B cell (primary cell): ENCODE data around the gene NDOR1. TPM values are rescaled to one million over a fixed set of nuclear protein-coding genes. Genes with fewer than 3 reads are reported as not detected.
A peak's percentile ranks its signal among the peaks of the same experiment; 100 is the strongest.

Source experiments
- ATAC-seq: fragments of 200-7000 bp; cut with Tn5 transposase; one replicate; pipeline ENCODE4 v1.10.0; 2021; ENCODE audit warnings: low read depth, mild to moderate bottlenecking, moderate number of reproducible peaks, moderate library complexity
- CTCF ChIA-PET: fragments of 350-600 bp; sonication (Branson Sonifier 250); formaldehyde crosslinking; loops from one replicate; lab custom pipeline; 2021; ENCODE audit warnings: antibody characterized with exemption, inconsistent platforms; lab: Charles Lee
- POLR2A ChIA-PET: fragments of 350-600 bp; sonication (Branson Sonifier 250); formaldehyde crosslinking; loops from one replicate; lab custom pipeline; 2021; ENCODE audit warnings: antibody characterized with exemption; lab: Charles Lee
- DNase-seq: peaks from one replicate; pipeline ENCODE4 v3.0.0; 2013
- H2AFZ ChIP-seq: 2 replicates; pipeline ENCODE4 v1.6.1; 2012; ENCODE audit warnings: mild to moderate bottlenecking, low read depth, low read length; ENCODE audit not compliant: insufficient read depth, poor library complexity, severe bottlenecking
- H3K27ac ChIP-seq, 2 donors: 1 replicate in 1 of 2; 2 replicates in 1 of 2; pipeline ENCODE4 v1.5.1; 2012 to 2013; ENCODE audit warnings: low read length in 2 of 2, mild to moderate bottlenecking in 2 of 2, moderate library complexity in 1 of 2
- H3K27me3 ChIP-seq, 4 experiments: fragments of 200-600 bp in 1 of 4; sonication (generic) in 1 of 4; replicated peaks in 1 of 4; 1 replicate in 2 of 4; 2 replicates in 2 of 4; pipeline versions ENCODE4 v1.6.1 to v1.7.0; 2013 to 2016; ENCODE audit warnings: low read length in 3 of 4, mild to moderate bottlenecking in 2 of 4, mixed read lengths in 1 of 4, moderate library complexity in 1 of 4; ENCODE audit not compliant: insufficient read depth in 4 of 4, control insufficient read depth in 3 of 4; ENCODE audit errors: control extremely low read depth in 1 of 4
- H3K36me3 ChIP-seq, 2 experiments: replicated peaks in 1 of 2; 1 replicate in 1 of 2; 2 replicates in 1 of 2; pipeline versions ENCODE4 v1.6.1 to v1.7.1; 2013; ENCODE audit warnings: low read length in 1 of 2; ENCODE audit not compliant: insufficient read depth in 2 of 2, control insufficient read depth in 1 of 2; ENCODE audit errors: control extremely low read depth in 1 of 2, extremely low read depth in 1 of 2
- H3K4me1 ChIP-seq, 2 donors: fragments of 200-600 bp in 1 of 2; sonication (generic) in 1 of 2; 1 replicate in 1 of 2; 2 replicates in 1 of 2; pipeline versions ENCODE4 v1.5.1 to v1.6.1; 2013 to 2017; ENCODE audit warnings: low read length in 2 of 2; ENCODE audit not compliant: control insufficient read depth in 2 of 2, insufficient read depth in 2 of 2
- H3K4me2 ChIP-seq: replicated peaks from 2 replicates; pipeline ENCODE3; 2012; ENCODE audit warnings: mild to moderate bottlenecking, low read depth, low read length; ENCODE audit not compliant: poor library complexity, severe bottlenecking
- H3K4me3 ChIP-seq, 5 experiments: fragments of 200-600 bp in 1 of 5; sonication (generic) in 1 of 5; 1 replicate in 3 of 5; 2 replicates in 2 of 5; pipeline versions ENCODE4 v1.5.1 to v1.7.0; 2011 to 2016; ENCODE audit warnings: low read length in 4 of 5, mild to moderate bottlenecking in 4 of 5, low read depth in 2 of 5, control low read depth in 1 of 5, moderate library complexity in 1 of 5; ENCODE audit not compliant: insufficient read depth in 1 of 5; ENCODE audit errors: control extremely low read depth in 1 of 5, extremely low read depth in 1 of 5
- H3K79me2 ChIP-seq: fragments of 200-600 bp; sonication (generic); one replicate; pipeline ENCODE4 v1.6.0; 2016; ENCODE audit warnings: low read length; ENCODE audit not compliant: control insufficient read depth, insufficient read depth
- H3K9ac ChIP-seq: fragments of 200-600 bp; sonication (generic); 2 replicates; pipeline ENCODE4 v1.6.1; 2017; ENCODE audit warnings: mild to moderate bottlenecking, low read length, moderate library complexity
- H3K9me3 ChIP-seq, 3 donors: one replicate each; pipeline versions ENCODE4 v1.6.1 to v1.7.1; 2013; ENCODE audit warnings: low read length in 2 of 3; ENCODE audit not compliant: control insufficient read depth in 2 of 3, insufficient read depth in 1 of 3; ENCODE audit errors: control extremely low read depth in 1 of 3
- H4K20me1 ChIP-seq: 2 replicates; pipeline ENCODE4 v1.6.0; 2012; ENCODE audit warnings: mild to moderate bottlenecking, low read length; ENCODE audit not compliant: insufficient read depth, control insufficient read depth, poor library complexity, severe bottlenecking
- H3K27ac Mint-ChIP-seq: one replicate; pipeline ENCODE4 v1.8.0; 2021; ENCODE audit warnings: mixed read lengths
- H3K27me3 Mint-ChIP-seq: one replicate; pipeline ENCODE4 v1.8.0; 2021; ENCODE audit warnings: mixed read lengths
- H3K4me1 Mint-ChIP-seq: one replicate; pipeline ENCODE4 v1.8.0; 2021; ENCODE audit warnings: mixed read lengths
- H3K4me3 Mint-ChIP-seq: one replicate; pipeline ENCODE4 v1.8.0; 2021; ENCODE audit warnings: mixed read lengths
- H3K9me3 Mint-ChIP-seq: one replicate; pipeline ENCODE4 v1.8.0; 2022; ENCODE audit warnings: mixed read lengths; ENCODE audit not compliant: insufficient read depth
- CTCF ChIP-seq: fragments of 200-600 bp; IDR thresholded peaks from one replicate; pipeline ENCODE4 v1.8.0; 2022; ENCODE audit warnings: antibody characterized with exemption, mild to moderate bottlenecking
- EZH2 ChIP-seq: IDR thresholded peaks from 2 replicates; pipeline ENCODE4 v1.6.1; 2012; ENCODE audit warnings: borderline replicate concordance, low read depth, mild to moderate bottlenecking, moderate library complexity, low read length; ENCODE audit not compliant: insufficient read depth, poor library complexity, severe bottlenecking
- WGBS: methylation state at CpG from one replicate; pipeline ENCODE4 v1.1.5; 2013; ENCODE audit warnings: missing lambda C conversion rate; ENCODE audit not compliant: insufficient coverage; 5-methylcytosine and 5-hydroxymethylcytosine counted together
- intact Hi-C: fragments of 100-400 bp; cut with micrococcal nuclease; formaldehyde crosslinking; loops from one replicate; pipeline ENCODE4 v1.10.0; 2022
- polyA plus RNA-seq: library from polyadenylated mRNA; depleted of rRNA; stranded (reverse); fragments of >200 nt; gene quantifications from 2 replicates; pipeline ENCODE4 v1.2.3, GENCODE V29; 2012
- total RNA-seq, 2 donors: library from RNA; stranded (reverse); fragments of 120-200 nt in 1 of 2; gene quantifications; 1 replicate in 1 of 2; 2 replicates in 1 of 2; pipeline versions ENCODE4 v1.2.3 to v1.2.4, GENCODE V29; 2013 to 2022

NDOR1 gene
- total and polyA plus RNA-seq, 2 donors (not counting 1 experiment from before 2014, with no cell fraction given), result 36.4 to 40.9 TPM

GRCh38 chr9:137240841-137241489 is 35.5 kb downstream of the NDOR1 start, which contains the start of gene TUBB4B:
TUBB4B (plus strand) TSS chr9:137241287; CDS start chr9:137241361, 74 bp downstream.
- Histone ChIP-seq H3K27ac (peak within 1 kb of the TSS; percentile 83 to 90), H3K27me3 (no peaks in the 10 kb centered on the region), H3K4me1 (peaks cover 29 to 54% of the 10 kb centered on the region in 2 donors), H3K4me3 (peak within 1 kb of the TSS; percentile 50 to 84 (median 75)), H4K20me1 (peaks cover 51% of the 10 kb centered on the region), H3K36me3 (peaks cover 0 to 20% of the 10 kb centered on the region in 2 experiments), H3K9ac (peak within 1 kb of the TSS; percentile 80), H3K4me2 (peak within 1 kb of the TSS; percentile 96), H3K9me3 (no peaks in the 10 kb centered on the region), H2AFZ (peak within 1 kb of the TSS; percentile 89), H3K79me2 (peaks cover 59% of the 10 kb centered on the region)
- H3K9me3 Mint-ChIP-seq, result no peaks in the 10 kb centered on the region
- ATAC-seq (peak; percentile 74), DNase-seq (peak; percentile 100)
- no peak for TF ChIP-seq CTCF
- no peak for TF ChIP-seq EZH2
- ChIA-PET POLR2A (interaction anchor here (0.7 to 1.7 kb wide), 18 partner anchors 14 to 399 kb away, joined by 3 to 29 read pairs (median 4); partner anchors contain the start of genes AJM1, ARRDC1, MAN1B1 and NELFB), CTCF (interaction anchor here (0.6 to 8.9 kb wide), 9 partner anchors 12 to 194 kb away, joined by 3 to 76 read pairs (median 6); partner anchors contain the start of genes ANAPC2, CYSRT1, MAN1B1 and NELFB)
- peaks cover 42% of the 10 kb centered on the region for H3K4me1 Mint-ChIP-seq
- H3K27me3 Mint-ChIP-seq, result no peaks in the 10 kb centered on the region
- WGBS, result under 1% methylated on average over 62 of the region's 67 CpGs
- peak within 1 kb of the TSS; percentile 97 for H3K27ac Mint-ChIP-seq
- H3K4me3 Mint-ChIP-seq, result peak within 1 kb of the TSS; percentile 92
- intact Hi-C loops, result loop anchor here (1.0 kb wide), 7 partner anchors 14 to 154 kb away; partner anchors contain the start of genes ANAPC2, NDOR1, NELFB and SSNA1
